HCT116 (cell line): ENCODE measurements around the gene CCDC57. TPM values are rescaled to one million over a fixed set of nuclear protein-coding genes. Genes with fewer than 3 reads are reported as not detected.

ENCODE experiments used
- ATAC-seq: fragments of 200-7000 bp; cut with Tn5 transposase; 2 replicates; pipeline ENCODE4 v1.9.1; 2020; ENCODE audit warnings: mild to moderate bottlenecking, moderate library complexity
- BruUV-seq: library from RNA; stranded (reverse); fragments of 400-500 nt; replicated peaks from 2 replicates; lab custom pipeline; 2021; lab: Mats Ljungman, UMichigan
- CTCF ChIA-PET: fragments of 300-600 bp; sonication (Branson Sonifier 250); formaldehyde crosslinking; loops from one replicate; lab custom pipeline; 2021; ENCODE audit warnings: antibody characterized with exemption; lab: Charles Lee
- POLR2A ChIA-PET: fragments of 300-600, 350-600 bp; sonication (Branson Sonifier 250); formaldehyde crosslinking; loops from one replicate; lab custom pipeline; 2021; ENCODE audit warnings: antibody characterized with exemption; lab: Charles Lee
- RAD21 ChIA-PET, 2 experiments: fragments of 300-600 bp; sonication (Branson Sonifier 250); formaldehyde crosslinking; loops; one replicate each; lab custom pipeline; 2023; ENCODE audit warnings: low total read pairs in 2 of 2; ENCODE audit not compliant: uncharacterized antibody in 2 of 2, unreplicated experiment in 2 of 2, low non-redundant PET in 1 of 2; lab: Charles Lee
- DNase-seq: peaks from one replicate; pipeline ENCODE4 v3.0.0-alpha.2; 2010; ENCODE audit warnings: low read depth, low spot score
- H2AFZ ChIP-seq: fragments of 200-600 bp; shearing (Covaris generic), sonication (generic); 2 replicates; pipeline ENCODE4 v1.6.1; 2017; ENCODE audit warnings: low read depth, mixed run types, mixed read lengths, antibody characterized with exemption, low read length; ENCODE audit not compliant: poor library complexity, severe bottlenecking
- H3K27ac ChIP-seq: 2 replicates; pipeline ENCODE4 v1.5.1; 2012; ENCODE audit warnings: low read depth, low read length
- H3K27me3 ChIP-seq: fragments of 200-600 bp; sonication (generic); 2 replicates; pipeline ENCODE4 v1.6.1; 2016; ENCODE audit warnings: mixed run types, low read length, mixed read lengths; ENCODE audit not compliant: insufficient read depth
- H3K36me3 ChIP-seq, 2 experiments: fragments of 200-500 bp in 1 of 2; fragments of 200-600 bp in 1 of 2; sonication (Bioruptor generic) in 1 of 2; sonication (generic) in 1 of 2; 2 replicates each; pipeline versions ENCODE4 v1.5.1 to v1.6.1; 2014 to 2016; ENCODE audit warnings: low read length in 2 of 2, inconsistent platforms in 1 of 2, mixed read lengths in 1 of 2, mixed run types in 1 of 2; ENCODE audit not compliant: insufficient read depth in 2 of 2, control insufficient read depth in 1 of 2
- H3K4me1 ChIP-seq, 2 experiments: fragments of 200-600 bp in 1 of 2; sonication (generic) in 1 of 2; 2 replicates each; pipeline versions ENCODE4 v1.5.1 to v1.6.1; 2012 to 2017; ENCODE audit warnings: low read length in 2 of 2, inconsistent platforms in 1 of 2, mild to moderate bottlenecking in 1 of 2, mixed read lengths in 1 of 2, mixed run types in 1 of 2, moderate library complexity in 1 of 2; ENCODE audit not compliant: insufficient read depth in 2 of 2, control insufficient read depth in 1 of 2
- H3K4me2 ChIP-seq: fragments of 200-600 bp; sonication (generic); 2 replicates; pipeline ENCODE4 v1.6.1; 2017; ENCODE audit warnings: mixed run types, low read length, mixed read lengths
- H3K4me3 ChIP-seq, 2 experiments: fragments of 200-600 bp in 1 of 2; sonication (generic) in 1 of 2; replicated peaks in 1 of 2; 2 replicates each; pipeline ENCODE4 v1.5.1; 2011 to 2016; ENCODE audit warnings: low read length in 2 of 2, control low read depth in 1 of 2, low read depth in 1 of 2, mild to moderate bottlenecking in 1 of 2, mixed read lengths in 1 of 2, mixed run types in 1 of 2
- H3K79me2 ChIP-seq: fragments of 200-600 bp; sonication (generic); 2 replicates; pipeline ENCODE4 v1.6.1; 2017; ENCODE audit warnings: mild to moderate bottlenecking, mixed run types, low read length, moderate library complexity, mixed read lengths; ENCODE audit not compliant: insufficient read depth
- H3K9ac ChIP-seq: fragments of 200-600 bp; sonication (generic); 2 replicates; pipeline ENCODE4 v1.6.1; 2016; ENCODE audit warnings: low read length, mixed read lengths
- H3K9me2 ChIP-seq: fragments of 200-600 bp; sonication (generic), shearing (Covaris generic); 2 replicates; pipeline ENCODE4 v1.6.1; 2017; ENCODE audit warnings: mixed run types, mild to moderate bottlenecking, moderate library complexity; ENCODE audit not compliant: insufficient read depth
- H3K9me3 ChIP-seq, 2 experiments: fragments of 200-500 bp in 1 of 2; fragments of 200-600 bp in 1 of 2; sonication (Bioruptor generic) in 1 of 2; sonication (generic) in 1 of 2; 2 replicates each; pipeline ENCODE4 v1.6.1; 2014 to 2017; ENCODE audit warnings: low read length in 2 of 2, mixed read lengths in 2 of 2, inconsistent platforms in 1 of 2, low read depth in 1 of 2, mild to moderate bottlenecking in 1 of 2, mixed run types in 1 of 2, moderate library complexity in 1 of 2; ENCODE audit not compliant: control insufficient read depth in 1 of 2, insufficient read depth in 1 of 2
- H4K20me1 ChIP-seq: fragments of 200-600 bp; sonication (generic), shearing (Covaris generic); 2 replicates; pipeline ENCODE4 v1.6.1; 2017; ENCODE audit warnings: mixed run types, mild to moderate bottlenecking, moderate library complexity; ENCODE audit not compliant: insufficient read depth
- CEBPB ChIP-seq: IDR thresholded peaks from 2 replicates; pipeline ENCODE4 v1.6.1; 2012; ENCODE audit warnings: low read depth
- FOSL1 ChIP-seq: IDR thresholded peaks from 2 replicates; pipeline ENCODE4 v1.6.1; 2012; ENCODE audit warnings: low read depth
- JUND ChIP-seq: IDR thresholded peaks from 2 replicates; pipeline ENCODE4 v1.6.1; 2012
- POLR2AphosphoS5 ChIP-seq: IDR thresholded peaks from 2 replicates; pipeline ENCODE4 v1.6.1; 2011; ENCODE audit warnings: mild to moderate bottlenecking, low read depth, low read length, moderate library complexity
- RAD21 ChIP-seq: IDR thresholded peaks from 2 replicates; pipeline ENCODE4 v1.6.1; 2012; ENCODE audit warnings: low read depth, mild to moderate bottlenecking
- SP1 ChIP-seq: IDR thresholded peaks from 2 replicates; pipeline ENCODE4 v1.6.1; 2012; ENCODE audit warnings: low read depth
- YY1 ChIP-seq: IDR thresholded peaks from 2 replicates; pipeline ENCODE4 v1.6.1; 2011; ENCODE audit warnings: low read length, low read depth, moderate library complexity, mild to moderate bottlenecking; ENCODE audit not compliant: insufficient replicate concordance; ENCODE audit errors: extremely low read depth
- ZFX ChIP-seq: fragments of 450-650 bp; IDR thresholded peaks from 2 replicates; pipeline ENCODE4 v1.6.1; 2017
- ZNF274 ChIP-seq: fragments of 200-500 bp; sonication (Bioruptor generic); IDR thresholded peaks from 2 replicates; pipeline ENCODE4 v1.6.1; 2014; ENCODE audit warnings: mild to moderate bottlenecking, low read depth, low read length, inconsistent platforms
- intact Hi-C: fragments of 100-400 bp; cut with micrococcal nuclease; formaldehyde crosslinking; loops from 2 replicates; pipeline ENCODE4 v1.10.0; 2022
- total RNA-seq: library from RNA; stranded (reverse); gene quantifications from one replicate; pipeline ENCODE4 v1.2.1, GENCODE V29; 2021; ENCODE audit not compliant: unreplicated experiment
- TF ChIP-seq, protein P1 (sequence below): IDR thresholded peaks from 2 replicates; pipeline ENCODE4 v1.6.1; 2012
- TF ChIP-seq, protein P2 (sequence below): IDR thresholded peaks from 2 replicates; pipeline ENCODE4 v1.6.1; 2012
- TF ChIP-seq, protein P3 (sequence below): IDR thresholded peaks from 2 replicates; pipeline ENCODE4 v1.6.1; 2011; ENCODE audit warnings: mild to moderate bottlenecking, low read length, moderate library complexity; ENCODE audit not compliant: insufficient replicate concordance; ENCODE audit errors: extremely low read depth

CCDC57 gene
- total RNA-seq, 1 experiment from 2014 or later = 143 TPM

DNA sequence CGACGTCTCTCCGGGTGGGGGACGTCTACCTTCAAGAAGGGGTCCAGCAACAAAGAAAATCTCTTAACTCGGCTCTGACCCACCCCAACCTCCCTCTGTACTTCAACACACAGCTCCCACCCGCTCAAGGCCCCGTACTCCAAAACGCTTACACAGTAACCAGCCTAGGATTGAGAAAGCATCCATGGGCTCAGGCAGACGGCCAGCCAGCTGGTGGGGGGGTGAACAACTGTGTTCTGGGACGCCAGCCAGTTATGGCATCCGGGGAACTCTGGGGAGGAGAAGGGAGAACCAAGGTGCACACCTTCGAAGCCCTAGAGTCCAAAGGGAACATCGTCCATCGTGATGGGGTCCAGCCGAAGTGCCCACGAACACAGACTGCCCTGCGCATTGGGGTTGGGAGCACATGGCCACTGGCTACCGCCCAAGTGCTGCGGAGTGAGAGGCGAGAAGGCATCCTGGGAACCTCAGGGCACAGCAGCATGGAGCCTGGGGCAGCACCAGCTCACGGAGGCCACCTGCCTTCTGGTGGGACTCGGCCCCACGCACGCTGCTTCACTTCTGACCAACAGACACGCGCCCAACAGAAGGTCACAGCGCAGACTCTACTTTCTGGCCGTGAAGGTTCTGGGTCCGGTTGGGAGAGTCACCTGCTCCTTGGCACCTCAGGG lies 30.5 kb upstream of the CCDC57 start (continued):
- TF ChIP-seq ZFX = no peak
- TF ChIP-seq, protein P1, sequence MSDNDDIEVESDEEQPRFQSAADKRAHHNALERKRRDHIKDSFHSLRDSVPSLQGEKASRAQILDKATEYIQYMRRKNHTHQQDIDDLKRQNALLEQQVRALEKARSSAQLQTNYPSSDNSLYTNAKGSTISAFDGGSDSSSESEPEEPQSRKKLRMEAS = peak; percentile 72
- TF ChIP-seq, protein P2, sequence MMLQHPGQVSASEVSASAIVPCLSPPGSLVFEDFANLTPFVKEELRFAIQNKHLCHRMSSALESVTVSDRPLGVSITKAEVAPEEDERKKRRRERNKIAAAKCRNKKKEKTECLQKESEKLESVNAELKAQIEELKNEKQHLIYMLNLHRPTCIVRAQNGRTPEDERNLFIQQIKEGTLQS = no peak

DNA sequence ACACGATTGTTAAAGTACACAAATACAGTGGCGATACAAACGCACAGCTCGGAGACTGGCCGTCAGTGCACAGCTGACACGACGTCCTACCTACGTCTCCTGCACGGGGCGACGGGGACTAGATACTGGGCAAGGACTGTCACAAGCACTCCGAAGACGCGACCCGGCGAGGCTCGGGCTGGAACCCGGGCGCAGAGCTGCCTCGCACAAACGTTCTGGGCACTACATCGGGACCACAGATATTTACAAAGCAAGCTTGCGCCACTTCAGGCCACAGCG lies 30.0 kb upstream of the CCDC57 start:
- no peaks in the 10 kb centered on the region for H3K27me3 ChIP-seq
- no peaks in the 10 kb centered on the region for H3K9me3 ChIP-seq
- no peak for ATAC-seq
- TF ChIP-seq JUND = 0 out of 2 replicates have a peak, but pooled peaks have one; percentile 4
- no peak for TF ChIP-seq ZNF274
- no peak for TF ChIP-seq RAD21
- no peak for TF ChIP-seq SP1
- TF ChIP-seq YY1 = no peak
- no peak for TF ChIP-seq FOSL1
- no peak for TF ChIP-seq ZFX
- 0 out of 2 replicates have a peak, but pooled peaks have one; percentile 17 for TF ChIP-seq POLR2AphosphoS5
- TF ChIP-seq, protein P3, sequence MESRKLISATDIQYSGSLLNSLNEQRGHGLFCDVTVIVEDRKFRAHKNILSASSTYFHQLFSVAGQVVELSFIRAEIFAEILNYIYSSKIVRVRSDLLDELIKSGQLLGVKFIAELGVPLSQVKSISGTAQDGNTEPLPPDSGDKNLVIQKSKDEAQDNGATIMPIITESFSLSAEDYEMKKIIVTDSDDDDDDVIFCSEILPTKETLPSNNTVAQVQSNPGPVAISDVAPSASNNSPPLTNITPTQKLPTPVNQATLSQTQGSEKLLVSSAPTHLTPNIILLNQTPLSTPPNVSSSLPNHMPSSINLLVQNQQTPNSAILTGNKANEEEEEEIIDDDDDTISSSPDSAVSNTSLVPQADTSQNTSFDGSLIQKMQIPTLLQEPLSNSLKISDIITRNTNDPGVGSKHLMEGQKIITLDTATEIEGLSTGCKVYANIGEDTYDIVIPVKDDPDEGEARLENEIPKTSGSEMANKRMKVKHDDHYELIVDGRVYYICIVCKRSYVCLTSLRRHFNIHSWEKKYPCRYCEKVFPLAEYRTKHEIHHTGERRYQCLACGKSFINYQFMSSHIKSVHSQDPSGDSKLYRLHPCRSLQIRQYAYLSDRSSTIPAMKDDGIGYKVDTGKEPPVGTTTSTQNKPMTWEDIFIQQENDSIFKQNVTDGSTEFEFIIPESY = no peak
- TF ChIP-seq CEBPB = no peak
- peaks cover 32 to 63% of the 10 kb centered on the region in 2 experiments for H3K36me3 ChIP-seq
- H3K9me2 ChIP-seq = no peaks in the 10 kb centered on the region
- no peak overlapping the region for H3K4me3 ChIP-seq
- ChIA-PET CTCF (interaction anchor here (0.5 to 1.4 kb wide), 3 partner anchors 72 to 108 kb away, joined by 3 to 4 read pairs (median 3); no protein-coding TSS in a partner anchor), RAD21 (no interaction called here), POLR2A (interaction anchor here (1.7 to 4.0 kb wide), 2 partner anchors 13 to 56 kb away, joined by 4 to 27 read pairs; partner anchors contain the start of gene SLC16A3)
- H2AFZ ChIP-seq = no peak overlapping the region
- H3K79me2 ChIP-seq = peaks cover 59% of the 10 kb centered on the region
- H3K4me1 ChIP-seq = peaks cover 24 to 68% of the 10 kb centered on the region in 2 experiments
- 0 out of 2 replicates have a peak overlapping the region, but pooled peaks have one; percentile 4 for H3K9ac ChIP-seq
- BruUV-seq = TSS peak; percentile 4
- H3K27ac ChIP-seq = peak overlapping the region; percentile 57; the same call in 1 of the 2 replicates
- peaks cover 27% of the 10 kb centered on the region; the same call in 1 of the 2 replicates for H4K20me1 ChIP-seq
- intact Hi-C loops = no loop called here
- no peak overlapping the region for H3K4me2 ChIP-seq
- DNase-seq = no peak
